Measurements from ENCODE around the gene LRIG1.

LRIG1 gene

DNA sequence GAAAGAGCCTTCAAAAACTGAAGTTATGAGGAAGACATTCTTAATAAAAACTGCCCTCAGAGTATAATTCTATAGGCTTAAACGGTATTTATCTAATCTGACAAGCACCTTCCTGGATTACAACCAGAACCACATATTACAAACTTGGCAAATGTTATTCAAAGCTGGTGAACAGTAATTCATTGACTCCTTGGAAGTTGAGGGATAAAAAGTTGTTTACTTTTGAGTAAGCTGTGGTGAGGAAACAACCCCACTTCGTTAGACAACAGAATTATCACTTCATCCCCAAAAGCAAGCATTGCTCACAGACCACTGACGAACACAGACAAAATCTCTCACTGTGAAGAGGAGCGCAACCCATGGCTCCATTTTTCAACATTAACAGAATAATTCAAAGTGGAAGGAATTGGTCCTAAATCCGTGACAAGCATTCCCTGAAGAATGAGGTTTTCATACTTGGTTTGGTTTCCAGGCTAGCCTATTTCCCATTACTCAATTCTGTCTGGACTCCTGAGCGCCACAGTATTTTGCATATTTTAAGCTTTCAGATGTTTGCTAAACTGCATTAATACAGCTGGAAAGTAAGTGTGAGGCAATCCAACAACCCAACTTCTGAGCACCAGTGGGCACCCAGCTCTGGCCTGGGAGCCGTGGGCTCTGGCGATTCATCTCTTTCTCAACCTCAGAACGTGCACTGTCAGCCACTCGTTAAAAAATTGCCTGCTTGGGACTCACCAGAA lies 32.7 kb downstream of the LRIG1 start:
- no peak for DNase-seq

GRCh38 chr3:66466606-66467270 lies 34.1 kb downstream of the LRIG1 start:
- no peak for DNase-seq

DNA sequence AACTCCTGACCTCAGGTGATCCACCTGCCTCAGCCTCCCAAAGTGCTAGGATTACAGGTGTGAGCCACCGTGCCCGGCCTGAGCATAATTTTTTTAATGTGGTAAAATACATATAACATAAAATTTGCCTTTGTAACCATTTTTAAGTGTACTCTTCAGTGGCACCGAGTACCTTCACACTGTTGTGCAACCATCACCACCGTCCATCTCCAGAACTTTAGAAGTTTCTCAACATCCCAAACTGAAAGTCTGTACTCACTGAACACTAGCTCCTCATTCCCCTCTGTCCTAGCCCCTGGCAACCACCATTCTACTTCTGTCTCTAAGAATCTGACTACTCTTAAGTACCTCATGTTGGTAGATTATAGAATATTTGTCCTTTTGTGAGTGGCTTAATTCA lies 35.2 kb downstream of the LRIG1 start:
- no peak for DNase-seq

- no peak for DNase-seq
These were observed 35.8 kb downstream of the LRIG1 start for GRCh38 chr3:66465034-66465433.

DNA sequence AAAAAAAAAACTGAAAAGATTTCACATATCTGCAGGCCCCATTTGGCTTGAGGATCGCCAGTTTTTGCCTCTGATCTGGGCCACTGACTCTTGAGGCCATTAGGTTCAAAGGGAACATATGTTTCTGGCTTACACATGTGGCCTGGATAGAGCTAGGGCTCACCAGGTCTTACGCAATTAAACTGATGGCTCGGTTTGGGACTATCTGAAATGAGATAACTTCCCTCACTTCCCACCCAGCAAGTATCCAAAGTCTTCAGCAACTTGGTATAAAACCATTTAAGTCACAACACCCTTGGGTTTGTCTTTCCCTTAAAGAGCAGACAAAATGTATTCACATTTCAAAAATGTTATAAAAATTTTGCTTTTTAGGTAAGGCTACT lies 36.3 kb downstream of the LRIG1 start:
- no peak for DNase-seq

DNA sequence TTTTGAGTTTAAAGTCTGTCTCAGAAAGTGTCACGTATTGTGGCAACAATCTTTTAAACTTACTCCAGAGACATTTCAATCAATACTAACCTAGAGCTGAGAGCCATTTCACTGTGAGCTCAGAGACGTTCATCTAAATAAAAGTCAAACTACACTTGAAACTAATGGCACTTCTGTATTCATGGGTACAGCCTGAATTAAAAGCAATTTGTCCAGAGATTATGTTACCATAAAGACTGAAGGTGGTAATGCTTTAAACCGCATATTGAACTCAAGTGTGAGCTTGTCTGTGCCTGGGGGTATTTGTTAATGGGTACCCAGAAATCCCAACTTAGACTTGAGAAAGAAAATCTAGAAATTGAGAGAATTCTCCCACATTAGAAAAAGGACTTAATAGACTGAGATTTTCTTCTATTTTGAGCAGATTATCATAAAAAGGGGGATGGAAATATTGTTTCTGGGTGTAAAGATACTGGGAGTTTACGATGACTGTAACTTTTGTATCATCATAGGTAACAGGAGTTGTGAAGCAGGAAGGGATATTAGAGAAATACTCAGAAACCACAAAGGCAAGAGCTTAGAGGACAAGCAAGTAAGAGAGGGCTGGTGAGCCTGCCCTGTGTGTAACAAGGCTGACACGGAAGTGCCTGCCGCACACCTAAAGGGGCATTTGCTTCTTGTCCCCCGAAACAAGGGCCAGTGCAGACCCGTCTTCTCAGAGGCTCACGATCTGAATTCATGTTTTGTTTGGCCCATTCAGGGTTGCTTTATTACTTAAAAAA lies 36.9 kb downstream of the LRIG1 start:
- no peak for DNase-seq

DNA sequence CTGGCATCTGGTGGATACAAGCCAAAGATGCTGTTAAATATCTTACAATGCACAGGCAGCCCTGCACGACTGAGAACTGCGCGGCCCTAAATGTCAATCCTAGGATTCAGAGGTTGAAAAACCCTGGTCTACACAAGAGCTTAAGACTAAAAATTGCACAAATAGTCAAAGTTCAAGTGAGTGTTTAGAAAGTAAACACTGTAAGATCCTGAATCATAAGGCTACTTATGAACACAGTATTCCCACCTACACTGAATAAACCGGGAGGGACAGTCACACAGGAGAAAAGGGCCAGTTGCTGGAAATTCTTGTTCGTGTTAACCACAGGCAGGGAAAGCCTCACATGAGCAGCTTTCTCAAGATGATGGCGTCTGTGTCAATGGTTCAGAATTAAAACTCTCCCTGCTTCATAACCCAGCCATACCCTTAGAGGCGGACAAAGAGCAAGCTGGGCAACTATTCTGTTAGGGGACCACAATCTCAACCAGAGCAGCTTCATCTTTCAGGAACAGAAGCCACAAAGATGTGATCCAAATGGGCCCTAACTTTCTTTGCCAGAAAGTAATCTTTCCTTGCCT lies 37.7 kb downstream of the LRIG1 start:
- no peak for DNase-seq

- no peak for DNase-seq
These were observed 43.6 kb downstream of the LRIG1 start for GRCh38 chr3:66457252-66457651.

- no peak for DNase-seq
These were observed 44.1 kb downstream of the LRIG1 start for GRCh38 chr3:66456711-66457173.

DNA sequence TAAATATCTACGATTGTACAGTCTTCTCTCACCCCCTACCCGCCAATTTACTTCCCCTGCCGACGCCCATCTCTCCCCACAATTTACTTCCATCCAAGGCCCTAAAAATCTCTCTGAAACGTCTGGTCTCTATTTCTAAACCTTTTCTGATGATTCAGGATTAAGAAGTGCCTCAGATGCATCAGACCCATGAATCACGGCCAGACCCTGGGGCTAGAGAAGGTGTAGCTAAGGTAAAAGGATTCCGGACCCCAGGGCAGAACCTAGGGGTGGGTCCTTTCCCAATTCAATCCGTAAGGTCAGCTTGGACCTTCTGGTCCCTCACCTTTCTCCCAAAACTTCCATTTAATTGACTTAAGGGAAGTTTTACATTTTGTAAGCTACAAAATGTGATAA lies 46.4 kb downstream of the LRIG1 start:
- DNase-seq = no peak

DNA sequence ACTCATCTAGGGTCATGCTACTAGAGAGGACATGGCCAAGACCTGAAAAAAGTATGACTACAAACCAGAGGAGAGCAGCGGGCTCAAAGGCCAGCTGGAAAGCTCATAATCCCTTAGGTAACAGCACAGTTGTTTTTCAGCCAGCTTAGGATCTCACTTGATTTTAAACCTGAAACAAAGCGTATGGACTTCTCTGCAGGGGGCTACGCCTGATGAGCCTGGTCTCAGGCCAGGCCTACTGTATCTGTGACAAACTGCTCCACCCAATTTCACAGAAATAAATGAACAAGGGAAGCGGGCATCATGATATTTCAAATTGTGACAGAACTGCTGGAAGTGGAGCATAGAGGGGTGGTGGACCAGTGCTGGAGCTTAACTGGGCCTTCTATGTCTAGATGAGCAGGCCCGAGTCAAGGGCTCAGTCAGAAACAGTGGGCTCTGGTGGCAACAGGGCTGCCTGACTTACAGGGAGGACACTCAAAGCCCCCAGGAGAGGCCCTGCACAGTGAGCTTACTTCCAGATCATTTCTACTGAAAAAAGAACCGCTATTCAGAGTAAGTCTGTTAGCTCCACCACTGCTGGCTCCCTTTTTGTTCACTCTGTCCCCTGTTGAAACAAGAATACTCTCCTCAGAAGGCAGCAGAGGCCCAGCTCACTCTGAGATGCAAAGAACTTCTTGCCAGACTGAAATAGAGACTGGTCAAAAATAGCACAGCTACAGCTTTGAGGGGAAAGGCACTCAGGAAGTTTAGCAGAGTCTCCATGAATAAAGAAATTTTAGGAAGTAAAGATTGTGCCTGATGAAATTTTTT lies 47.0 kb downstream of the LRIG1 start:
- no peak for DNase-seq

DNA sequence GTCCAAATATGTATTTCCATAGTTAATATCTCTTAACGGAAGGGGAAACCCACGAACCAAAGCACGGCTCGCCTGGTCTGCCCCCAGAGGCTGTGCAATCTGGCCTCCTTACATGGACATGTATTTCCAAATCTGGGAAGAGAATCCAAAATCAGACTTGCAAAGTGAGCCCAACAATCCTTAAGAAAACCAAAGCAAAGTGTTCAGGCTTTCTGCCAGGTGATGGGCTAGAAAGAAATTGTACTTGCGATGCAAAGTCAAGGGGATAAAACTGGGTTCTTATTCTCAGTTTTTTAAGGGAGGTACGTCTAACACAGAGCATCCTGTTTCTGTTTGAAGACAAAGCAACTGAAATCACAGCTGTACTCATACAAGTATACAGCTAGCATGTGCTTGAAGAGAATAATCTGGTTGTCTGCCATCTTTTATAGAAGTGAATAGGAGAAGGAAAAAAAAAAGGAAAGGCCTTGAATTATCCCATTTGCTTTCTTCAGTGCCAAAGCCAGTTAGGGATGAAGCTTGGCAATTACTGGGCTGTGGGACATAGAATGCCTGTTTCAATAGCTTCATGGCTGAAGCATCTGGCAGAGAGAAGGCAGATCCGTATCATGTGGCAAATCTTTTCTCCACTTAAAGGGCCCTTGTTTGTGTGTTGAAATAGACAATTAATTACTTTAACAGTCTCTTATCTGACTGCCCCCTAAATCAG lies 48.4 kb downstream of the LRIG1 start:
- DNase-seq = no peak

DNA sequence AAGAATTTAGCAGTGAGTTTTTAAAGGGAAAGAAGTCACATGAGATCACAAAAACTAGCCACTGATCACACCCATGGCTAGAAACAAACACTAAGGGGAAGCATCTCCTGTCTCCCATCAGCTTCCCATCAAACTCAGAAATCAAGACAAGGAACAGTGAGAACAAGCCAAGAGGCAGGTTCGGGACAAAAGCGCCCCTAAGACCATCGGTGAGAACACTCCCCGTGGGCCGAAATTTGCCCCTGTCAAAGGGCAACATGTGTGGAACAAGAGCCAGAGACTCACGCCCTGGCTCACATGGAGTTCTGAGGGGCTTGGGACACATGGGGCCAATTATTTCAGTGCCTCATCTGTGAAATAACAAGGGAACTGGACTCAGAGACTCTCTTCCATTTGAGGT lies 49.1 kb downstream of the LRIG1 start:
- no peak for DNase-seq

DNA sequence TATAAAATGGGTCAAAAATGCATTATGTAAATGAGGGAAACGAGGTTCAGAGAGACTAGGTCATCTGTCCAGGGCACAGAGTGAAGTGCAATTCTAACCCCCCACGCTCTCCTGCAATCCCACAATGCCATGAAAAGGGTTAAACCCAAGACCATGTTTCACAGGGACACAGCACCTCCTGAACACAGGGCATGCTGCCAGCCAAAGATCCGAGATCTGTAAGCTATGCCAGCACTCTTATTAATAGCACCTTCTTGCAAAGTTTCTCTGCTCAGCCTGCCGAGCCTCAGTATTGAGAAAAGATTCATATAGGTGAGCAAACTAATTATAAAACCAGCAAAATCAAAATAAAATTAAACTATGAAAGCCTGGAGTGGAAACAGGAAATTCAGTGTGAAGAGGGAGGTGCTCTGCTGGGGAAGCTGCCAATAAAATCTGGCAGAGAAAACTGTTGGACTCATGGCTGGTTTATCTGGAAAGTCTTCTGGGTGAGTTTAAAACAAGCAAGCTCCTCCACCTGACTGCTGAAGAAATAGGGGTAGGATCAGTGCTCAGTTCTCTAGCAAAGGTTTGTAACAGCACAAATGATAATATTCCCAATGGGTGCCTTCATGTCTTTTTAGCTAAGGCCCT lies 50.3 kb downstream of the LRIG1 start:
- no peak for DNase-seq

GRCh38 chr3:66449411-66449974 lies 51.3 kb downstream of the LRIG1 start:
- DNase-seq = no peak

DNA sequence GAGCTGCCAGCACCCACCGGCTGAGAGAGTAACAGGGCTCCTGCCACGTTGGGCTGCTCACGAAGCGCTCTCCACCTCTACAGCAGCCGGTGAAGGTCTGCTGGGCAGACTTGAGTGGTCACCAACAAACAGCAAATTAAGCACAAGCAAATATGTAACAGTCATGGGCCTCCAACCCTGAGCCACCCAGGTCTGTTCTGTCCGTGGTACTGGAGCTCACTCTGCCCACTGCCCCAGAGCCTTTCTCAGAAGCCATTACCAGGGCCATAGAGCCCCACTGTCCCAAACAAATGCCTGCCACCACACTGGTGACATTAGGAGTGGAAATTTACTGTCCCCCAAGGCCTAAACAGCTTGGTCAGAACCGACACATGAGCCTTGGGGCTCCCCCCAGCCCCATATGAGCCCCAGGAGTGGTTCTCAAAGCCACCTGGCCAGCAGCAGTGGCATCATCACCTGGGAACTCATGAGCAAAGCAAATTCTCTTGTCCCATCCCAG lies 56.6 kb downstream of the LRIG1 start:
- DNase-seq = no peak

DNA sequence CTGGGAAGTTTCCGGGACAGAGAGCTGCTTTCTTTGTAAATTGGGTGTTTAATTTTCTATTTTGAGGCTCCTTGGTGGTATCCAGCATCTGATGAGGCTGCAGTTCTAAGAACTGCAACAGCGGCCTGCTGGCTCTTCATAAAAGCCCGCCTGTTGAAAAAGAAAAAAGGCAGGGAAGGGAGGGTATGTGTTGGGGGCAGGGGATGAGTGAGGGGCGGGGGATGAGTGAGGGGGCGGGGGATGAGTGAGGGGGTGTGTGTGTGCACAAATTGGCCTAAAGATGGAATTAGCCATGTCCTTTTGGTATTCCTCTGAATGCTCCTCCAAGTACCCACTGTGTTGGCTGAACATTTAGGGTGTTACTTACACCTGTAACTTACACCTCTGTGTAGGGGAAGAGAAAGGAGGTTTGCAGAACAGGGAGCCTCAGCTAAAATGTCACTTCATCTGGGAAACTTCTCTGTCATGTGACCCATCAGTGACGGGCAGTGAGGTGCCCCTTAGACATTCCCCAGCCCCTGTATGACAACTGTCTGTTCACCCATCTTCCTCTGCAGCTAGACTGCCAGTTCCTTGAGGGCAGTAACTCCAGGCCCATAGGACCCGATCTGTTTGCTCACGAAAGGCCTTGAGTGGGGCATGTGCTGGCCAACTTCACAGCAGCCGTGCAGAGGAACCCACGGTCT lies 57.6 kb downstream of the LRIG1 start:
- DNase-seq = no peak

- no peak for DNase-seq
These were observed 58.3 kb downstream of the LRIG1 start for GRCh38 chr3:66442254-66443117.

GRCh38 chr3:66441692-66442091 lies 59.1 kb downstream of the LRIG1 start:
- no peak for DNase-seq
